Vagina (tissue), 2 donors: Measurements from ENCODE around the gene EXTL2.

Experiments
- CTCF ChIP-seq, 3 experiments: fragments of 450-650 bp in 2 of 3; fragments of 200-600 bp in 1 of 3; sonication (generic) in 1 of 3; IDR thresholded peaks; one replicate each; pipeline ENCODE4 v1.5.1; 2017 to 2019; ENCODE audit warnings: antibody characterized with exemption in 3 of 3, mild to moderate bottlenecking in 2 of 3, moderate library complexity in 2 of 3
- POLR2A ChIP-seq, 2 donors: fragments of 450-650 bp; IDR thresholded peaks; one replicate each; pipeline ENCODE4 v1.6.1; 2017; ENCODE audit warnings: antibody characterized with exemption in 2 of 2, mild to moderate bottlenecking in 2 of 2, moderate library complexity in 2 of 2
- POLR2AphosphoS5 ChIP-seq, 2 donors: sonication (generic); formaldehyde crosslinking; IDR thresholded peaks; one replicate each; pipeline ENCODE4 v1.9.0; 2017; ENCODE audit warnings: antibody characterized with exemption in 2 of 2, mild to moderate bottlenecking in 2 of 2, low read depth in 1 of 2; ENCODE audit not compliant: insufficient read depth in 1 of 2

DNA sequence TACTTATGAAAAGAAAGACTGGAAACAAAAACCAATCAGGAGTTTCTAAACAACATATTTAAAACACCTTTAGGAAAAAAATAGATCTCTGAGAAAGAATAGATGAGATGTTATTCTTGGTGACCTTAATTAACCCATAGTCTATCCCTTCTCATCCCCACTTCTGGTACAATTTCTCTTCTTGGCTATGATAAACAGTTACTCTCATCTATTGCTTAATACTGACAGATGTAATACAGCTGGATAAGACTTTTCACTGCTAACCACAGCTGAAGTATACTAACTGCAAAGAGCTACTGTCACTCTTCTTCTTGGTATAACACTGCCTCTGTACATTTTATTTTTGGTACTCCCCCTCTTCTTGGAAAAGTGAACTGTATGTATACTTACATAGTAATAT, 15.2 kb downstream of the EXTL2 start:
- TF ChIP-seq CTCF (IDR thresholded peaks at IDR 0.05) = no peak
- TF ChIP-seq POLR2A (IDR thresholded peaks at IDR 0.05) = no peak
- TF ChIP-seq POLR2AphosphoS5 (IDR thresholded peaks at IDR 0.05; ENCODE audit: insufficient read depth in 1 of 2, low read depth in 1 of 2) = no peak
